Prostate gland (tissue), 2 donors: ENCODE data around the gene SLC7A11. TPM values are rescaled to one million over a fixed set of nuclear protein-coding genes. Genes with fewer than 3 reads are reported as not detected.

Experiments used
- DNase-seq: peaks from one replicate; pipeline ENCODE4 v3.0.0-alpha.2; 2019; ENCODE audit warnings: low spot score
- H3K27ac ChIP-seq, 2 donors: fragments of 200-600 bp; sonication (generic); 2 replicates each; pipeline ENCODE4 v1.5.1; 2017 to 2019
- H3K27me3 ChIP-seq: fragments of 200-600 bp; sonication (generic); replicated peaks from 2 replicates; pipeline ENCODE4 v1.5.1; 2019; ENCODE audit not compliant: insufficient read depth
- H3K36me3 ChIP-seq, 2 donors: fragments of 200-600 bp; sonication (generic); 1 replicate in 1 of 2; 2 replicates in 1 of 2; pipeline versions ENCODE4 v1.5.1 to v1.8.1; 2017 to 2019
- H3K4me1 ChIP-seq: fragments of 200-600 bp; sonication (generic); replicated peaks from 2 replicates; pipeline ENCODE4 v1.5.1; 2019
- H3K4me3 ChIP-seq, 2 donors: fragments of 200-600 bp; sonication (generic); 2 replicates each; pipeline ENCODE4 v1.5.1; 2017 to 2019
- H3K9me3 ChIP-seq: fragments of 200-600 bp; sonication (generic); 2 replicates; pipeline ENCODE4 v1.5.1; 2017
- POLR2A ChIP-seq: fragments of 450-650 bp; IDR thresholded peaks from one replicate; pipeline ENCODE4 v1.6.1; 2016; ENCODE audit warnings: antibody characterized with exemption, mild to moderate bottlenecking
- POLR2AphosphoS5 ChIP-seq: sonication (generic); formaldehyde crosslinking; IDR thresholded peaks from one replicate; pipeline ENCODE4 v1.6.1; 2017; ENCODE audit warnings: antibody characterized with exemption
- WGBS: methylation state at CpG from one replicate; pipeline ENCODE4 v1.1.5; 2018; 5-methylcytosine and 5-hydroxymethylcytosine counted together
- intact Hi-C: fragments of 100-400 bp; cut with DNase I; formaldehyde crosslinking; loops from one replicate; pipeline ENCODE4 v1.14.2; 2022
- total RNA-seq, 2 donors: library from RNA; depleted of rRNA; stranded (reverse); fragments of >200 nt; gene quantifications; one replicate each; pipeline ENCODE4 v1.1.0, GENCODE V29; 2016
- TF ChIP-seq, protein P1 (sequence below), 4 experiments: fragments of 200-600 bp in 2 of 4; fragments of 450-650 bp in 2 of 4; sonication (generic) in 2 of 4; IDR thresholded peaks; 1 replicate in 3 of 4; 2 replicates in 1 of 4; pipeline ENCODE4 v1.5.1; 2016 to 2019; ENCODE audit warnings: antibody characterized with exemption in 4 of 4, mild to moderate bottlenecking in 2 of 4, moderate library complexity in 2 of 4

Gene SLC7A11
- total RNA-seq, 2 donors from 2014 or later: 1.3 to 1.5 TPM

- Histone ChIP-seq H3K4me1 (no peaks in the 10 kb centered on the region), H3K27ac (no peak overlapping the region), H3K4me3 (no peak overlapping the region), H3K27me3 (no peaks in the 10 kb centered on the region), H3K9me3 (no peaks in the 10 kb centered on the region), H3K36me3 (no peaks in the 10 kb centered on the region)
- intact Hi-C loops: no loop called here
- no peak for DNase-seq
- 56% methylated on average over 5 of the region's 5 CpGs for WGBS
- TF ChIP-seq POLR2A (no peak), POLR2AphosphoS5 (no peak)
- TF ChIP-seq, protein P1, sequence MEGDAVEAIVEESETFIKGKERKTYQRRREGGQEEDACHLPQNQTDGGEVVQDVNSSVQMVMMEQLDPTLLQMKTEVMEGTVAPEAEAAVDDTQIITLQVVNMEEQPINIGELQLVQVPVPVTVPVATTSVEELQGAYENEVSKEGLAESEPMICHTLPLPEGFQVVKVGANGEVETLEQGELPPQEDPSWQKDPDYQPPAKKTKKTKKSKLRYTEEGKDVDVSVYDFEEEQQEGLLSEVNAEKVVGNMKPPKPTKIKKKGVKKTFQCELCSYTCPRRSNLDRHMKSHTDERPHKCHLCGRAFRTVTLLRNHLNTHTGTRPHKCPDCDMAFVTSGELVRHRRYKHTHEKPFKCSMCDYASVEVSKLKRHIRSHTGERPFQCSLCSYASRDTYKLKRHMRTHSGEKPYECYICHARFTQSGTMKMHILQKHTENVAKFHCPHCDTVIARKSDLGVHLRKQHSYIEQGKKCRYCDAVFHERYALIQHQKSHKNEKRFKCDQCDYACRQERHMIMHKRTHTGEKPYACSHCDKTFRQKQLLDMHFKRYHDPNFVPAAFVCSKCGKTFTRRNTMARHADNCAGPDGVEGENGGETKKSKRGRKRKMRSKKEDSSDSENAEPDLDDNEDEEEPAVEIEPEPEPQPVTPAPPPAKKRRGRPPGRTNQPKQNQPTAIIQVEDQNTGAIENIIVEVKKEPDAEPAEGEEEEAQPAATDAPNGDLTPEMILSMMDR (IDR thresholded peaks at IDR 0.05): no peak
Observed at GRCh38 chr4:138204507-138204906, 37.6 kb downstream of the SLC7A11 start.

DNA sequence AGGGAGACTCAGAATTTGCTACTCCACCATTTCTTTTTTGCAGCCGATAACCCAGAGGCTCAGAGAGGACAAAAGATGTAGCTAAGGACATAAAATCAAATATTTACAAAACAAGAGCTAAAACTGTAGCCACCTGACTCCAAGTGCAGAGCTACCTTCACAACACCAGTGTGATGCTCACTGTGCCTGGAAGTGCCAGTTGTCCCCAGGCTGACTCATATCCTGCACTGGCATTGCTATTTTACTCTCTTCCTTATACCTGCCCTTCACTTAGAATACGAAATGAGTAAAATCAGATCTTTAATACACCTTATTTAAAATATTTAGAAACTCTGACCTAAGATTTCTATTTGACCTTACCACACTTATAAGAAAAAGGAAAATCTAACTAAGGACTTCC is 39.5 kb downstream of the SLC7A11 start:
- DNase-seq: no peak
- intact Hi-C loops: no loop called here
- no peaks in the 10 kb centered on the region for H3K27me3 ChIP-seq
- no peak overlapping the region for H3K4me3 ChIP-seq
- TF ChIP-seq POLR2A (no peak), POLR2AphosphoS5 (no peak)
- TF ChIP-seq, protein P1 (IDR thresholded peaks at IDR 0.05): no peak
- H3K27ac ChIP-seq: no peak overlapping the region
- no peaks in the 10 kb centered on the region for H3K4me1 ChIP-seq
- WGBS: 86% methylated on average over 2 of the region's 2 CpGs
- H3K9me3 ChIP-seq: no peaks in the 10 kb centered on the region
- H3K36me3 ChIP-seq: no peaks in the 10 kb centered on the region

DNA sequence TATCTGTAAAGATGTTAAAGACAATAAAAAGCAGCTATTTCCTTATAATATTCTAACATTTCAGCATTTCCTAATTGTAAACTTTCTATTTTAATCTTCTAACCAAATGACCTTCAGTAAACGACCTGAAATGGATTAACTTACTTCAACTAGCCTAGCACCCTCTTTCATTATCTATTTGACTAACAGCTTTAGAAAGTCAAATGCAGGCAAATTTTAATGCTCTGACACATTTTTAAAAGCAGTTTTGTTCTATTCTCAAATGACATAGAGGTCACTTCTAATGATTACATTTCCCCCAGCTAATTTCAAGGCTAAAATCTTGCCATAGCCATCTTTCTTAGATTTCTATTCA is 41.9 kb downstream of the SLC7A11 start:
- H3K27ac ChIP-seq: no peak overlapping the region
- no peaks in the 10 kb centered on the region for H3K4me1 ChIP-seq
- no peaks in the 10 kb centered on the region for H3K36me3 ChIP-seq
- 35% methylated on average over 1 of the region's 1 CpG for WGBS
- no peak for TF ChIP-seq POLR2A
- TF ChIP-seq, protein P1 (IDR thresholded peaks at IDR 0.05): no peak
- no peaks in the 10 kb centered on the region for H3K27me3 ChIP-seq
- H3K4me3 ChIP-seq: no peak overlapping the region
- DNase-seq: no peak
- no peaks in the 10 kb centered on the region for H3K9me3 ChIP-seq
- intact Hi-C loops: no loop called here

- Histone ChIP-seq H3K36me3 (no peaks in the 10 kb centered on the region), H3K27ac (no peak overlapping the region), H3K9me3 (no peaks in the 10 kb centered on the region), H3K4me3 (no peak overlapping the region), H3K4me1 (no peaks in the 10 kb centered on the region), H3K27me3 (no peaks in the 10 kb centered on the region)
- peak; percentile 7 for DNase-seq
- intact Hi-C loops: no loop called here
- TF ChIP-seq, protein P1 (IDR thresholded peaks at IDR 0.05): no peak
- peak; percentile 34 for TF ChIP-seq POLR2AphosphoS5
- 36% methylated on average over 5 of the region's 5 CpGs for WGBS
Observed at GRCh38 chr4:138199568-138200235, 42.4 kb downstream of the SLC7A11 start.

DNA sequence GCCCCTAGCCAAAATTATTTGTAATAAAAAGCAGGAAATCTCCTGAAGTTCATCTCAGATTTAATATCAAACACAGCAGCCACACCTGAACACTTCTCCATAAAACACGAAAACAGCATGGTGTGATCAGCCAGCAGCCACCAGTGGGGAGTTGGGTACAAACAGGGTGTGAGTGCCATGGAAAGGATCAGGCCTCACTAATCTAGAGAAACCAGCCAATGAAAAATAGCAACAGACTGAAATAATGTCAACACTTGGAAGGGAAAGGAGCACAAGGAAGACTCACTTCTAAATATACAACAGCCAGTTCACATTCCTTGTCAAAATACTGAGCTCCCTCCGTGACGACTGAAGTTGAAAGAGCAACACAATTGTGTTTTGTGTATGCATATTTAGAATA is 46.0 kb downstream of the SLC7A11 start:
- DNase-seq: no peak
- 67% methylated on average over 3 of the region's 3 CpGs for WGBS
- H3K4me3 ChIP-seq: no peak overlapping the region
- TF ChIP-seq POLR2AphosphoS5: no peak
- TF ChIP-seq POLR2A: no peak
- TF ChIP-seq, protein P1 (IDR thresholded peaks at IDR 0.05): no peak
- no peak overlapping the region for H3K27ac ChIP-seq
- intact Hi-C loops: no loop called here
- no peaks in the 10 kb centered on the region for H3K9me3 ChIP-seq
- no peaks in the 10 kb centered on the region for H3K4me1 ChIP-seq
- no peaks in the 10 kb centered on the region for H3K36me3 ChIP-seq
- H3K27me3 ChIP-seq: no peaks in the 10 kb centered on the region
